Stimulated activated naive CD4-positive, alpha-beta T cell (primary cell): ENCODE results near the gene OTUD3.

Source experiments
- DNase-seq, 6 experiments: peaks; one replicate each; lab custom pipeline; 2025; lab: John Stamatoyannopoulos, UW

Gene OTUD3

GRCh38 chr1:19955534-19956170 lies 73.5 kb downstream of the OTUD3 start:
- DNase-seq, result no peak

GRCh38 chr1:19957779-19958178 lies 75.6 kb downstream of the OTUD3 start:
- no peak for DNase-seq

- DNase-seq, result no peak
Observed at GRCh38 chr1:19960591-19960990, 78.4 kb downstream of the OTUD3 start.
